AG04449 (cell line): Measurements from ENCODE around the gene ZNF564.

Experiments
- CTCF ChIA-PET: fragments of 350-600 bp; formaldehyde crosslinking; extraction: SDS; loops from one replicate; lab custom pipeline; 2021; ENCODE audit warnings: antibody characterized with exemption; lab: Yijun Ruan, JAX
- POLR2A ChIA-PET: fragments of 400-600, 350-600 bp; formaldehyde crosslinking; extraction: SDS; loops from one replicate; lab custom pipeline; 2020; ENCODE audit warnings: antibody characterized with exemption, inconsistent platforms; lab: Yijun Ruan, JAX
- DNase-seq: peaks from one replicate; pipeline ENCODE4 v3.0.0-alpha.2; 2010; ENCODE audit warnings: low read depth, low spot score
- H3K4me3 ChIP-seq: 2 replicates; pipeline ENCODE4 v1.5.1; 2011; ENCODE audit warnings: low read depth, mild to moderate bottlenecking, control low read depth, low read length
- CTCF ChIP-seq: IDR thresholded peaks from one replicate; pipeline ENCODE4 v1.5.1; 2011; ENCODE audit warnings: mild to moderate bottlenecking, moderate library complexity, low read length, control low read depth, inconsistent platforms; ENCODE audit not compliant: insufficient read depth; ENCODE audit errors: missing control alignments

ZNF564 gene

GRCh38 chr19:12482509-12482886 is 68.8 kb downstream of the ZNF564 start:
- no peak for TF ChIP-seq CTCF
- no peak overlapping the region for H3K4me3 ChIP-seq
- POLR2A ChIA-PET = no interaction called here
- CTCF ChIA-PET = interaction anchor here (0.5 to 1.4 kb wide), 4 partner anchors 8 to 340 kb away, joined by 3 to 5 read pairs (median 4); no protein-coding TSS in a partner anchor
- DNase-seq = no peak

GRCh38 chr19:12481781-12482508 is 69.3 kb downstream of the ZNF564 start:
- no peak overlapping the region for H3K4me3 ChIP-seq
- ChIA-PET CTCF (interaction anchor here (0.5 to 1.3 kb wide), 3 partner anchors 14 to 339 kb away, joined by 3 to 4 read pairs (median 3); no protein-coding TSS in a partner anchor), POLR2A (interaction anchor here (0.6 to 0.7 kb wide), 2 partner anchors 8 to 12 kb away, joined by 3 read pairs; no protein-coding TSS in a partner anchor)
- no peak for TF ChIP-seq CTCF
- no peak for DNase-seq

- CTCF ChIA-PET = no interaction called here
- no peak for DNase-seq
- no peak overlapping the region for H3K4me3 ChIP-seq
- no peak for TF ChIP-seq CTCF
- POLR2A ChIA-PET = no interaction called here
Measured at GRCh38 chr19:12478234-12478941, 72.9 kb downstream of the ZNF564 start.
